Measurements from ENCODE around the gene RIN3.

The RIN3 gene

DNA sequence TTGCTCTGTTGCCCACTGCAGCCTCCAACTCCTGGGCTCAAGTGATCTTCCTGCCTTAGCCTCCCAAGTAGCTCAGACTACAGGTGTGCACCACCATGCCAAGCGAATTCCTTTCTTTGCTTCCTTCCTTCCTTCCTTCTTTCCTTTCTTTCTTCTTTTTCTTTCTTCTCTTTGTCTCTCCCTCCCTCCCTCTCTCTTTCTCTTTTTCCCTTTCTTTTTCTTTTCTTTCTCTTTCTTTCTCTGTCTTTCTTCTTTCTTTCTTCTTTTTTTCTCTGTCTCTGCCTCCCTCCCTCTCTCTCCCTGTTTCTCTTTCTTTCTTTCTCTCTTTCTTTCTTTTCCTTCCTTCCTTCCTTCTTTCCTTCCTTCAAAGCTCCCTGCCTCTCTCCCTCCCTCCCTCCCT lies 182.0 kb downstream of the RIN3 start:
- no peak for DNase-seq

DNA sequence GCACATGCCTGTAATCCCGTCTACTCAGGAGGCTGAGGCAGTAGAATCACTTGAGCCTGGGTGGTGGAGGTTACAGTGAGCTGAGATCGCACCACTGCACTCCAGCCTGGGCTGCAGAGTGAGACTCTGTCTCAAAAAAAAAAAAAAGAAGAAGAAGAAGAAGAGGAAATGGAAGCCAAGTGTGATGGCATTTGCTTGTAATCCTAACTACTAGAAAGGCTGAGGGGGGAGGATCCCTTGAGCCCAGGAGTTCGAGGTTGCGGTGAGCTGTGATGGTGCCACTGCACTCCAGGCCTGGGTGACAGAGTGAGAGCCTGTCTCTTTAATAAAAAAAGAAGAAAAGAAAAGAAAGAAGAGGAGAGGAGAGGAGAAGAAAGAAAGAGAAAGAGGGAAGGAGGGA lies 182.8 kb downstream of the RIN3 start:
- DNase-seq, result peak; percentile 92

DNA sequence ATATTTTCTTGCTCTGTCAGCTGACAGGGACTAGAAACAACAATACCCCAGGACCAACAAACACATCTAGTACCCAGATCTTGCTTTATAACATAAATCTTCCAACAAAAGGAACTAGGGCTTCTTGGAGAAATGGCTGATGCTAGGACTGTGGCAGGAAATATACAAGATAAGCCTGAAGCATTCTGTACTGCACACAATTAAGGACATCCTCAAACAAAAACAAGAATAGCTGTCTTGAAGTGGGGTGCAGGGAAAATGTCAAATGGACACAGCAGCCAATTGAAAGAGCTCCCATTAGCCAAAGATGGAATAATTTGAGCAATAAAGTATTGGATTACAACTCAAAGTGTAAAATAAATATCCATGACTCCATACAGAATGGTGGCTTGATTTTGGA lies 184.8 kb downstream of the RIN3 start:
- DNase-seq, result no peak

GRCh38 chr14:92701826-92702225 lies 188.2 kb downstream of the RIN3 start:
- no peak for DNase-seq

DNA sequence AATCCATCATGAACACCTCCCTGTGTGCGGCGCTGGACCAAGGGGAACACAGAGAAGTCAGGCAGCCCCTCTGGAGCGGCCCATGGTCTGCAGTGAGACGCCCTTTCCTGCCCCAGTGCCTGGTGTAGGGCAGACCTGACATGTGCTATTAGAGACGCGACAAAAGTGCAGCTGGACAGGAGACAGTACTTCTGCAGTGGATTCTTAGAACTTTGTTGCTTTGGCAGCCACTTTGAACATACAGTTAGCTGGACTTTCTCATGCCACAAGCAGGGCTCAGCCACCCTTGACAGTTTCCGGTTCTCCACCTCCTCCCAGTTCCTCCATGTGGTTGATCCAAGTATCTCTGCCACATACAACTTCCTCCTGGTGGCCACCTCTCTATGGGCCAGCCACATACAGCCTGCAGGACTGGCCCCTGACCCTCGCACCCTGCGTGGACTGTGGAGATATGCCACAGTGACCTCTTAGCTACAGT lies 188.9 kb downstream of the RIN3 start:
- DNase-seq, result peak; percentile 90

DNA sequence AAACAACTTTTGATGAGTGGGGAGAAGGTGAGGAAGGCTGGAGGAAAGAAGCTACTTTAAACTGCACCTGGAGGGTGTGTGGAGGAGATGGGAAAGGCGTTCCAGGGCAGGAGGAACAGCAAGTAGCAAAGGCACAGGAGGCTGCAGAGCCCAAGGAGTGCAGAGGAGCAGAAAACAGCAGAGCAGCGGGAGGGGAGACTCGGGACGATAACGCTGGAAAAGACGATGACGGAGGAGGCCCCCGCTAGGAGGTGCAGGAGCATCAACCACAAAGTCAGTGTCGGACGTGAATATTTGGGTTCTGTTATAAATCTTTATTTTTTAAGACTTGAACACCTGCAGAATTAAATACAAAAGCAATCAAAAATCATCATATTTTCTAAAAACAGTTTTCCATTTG lies 189.9 kb downstream of the RIN3 start:
- DNase-seq, result no peak

DNA sequence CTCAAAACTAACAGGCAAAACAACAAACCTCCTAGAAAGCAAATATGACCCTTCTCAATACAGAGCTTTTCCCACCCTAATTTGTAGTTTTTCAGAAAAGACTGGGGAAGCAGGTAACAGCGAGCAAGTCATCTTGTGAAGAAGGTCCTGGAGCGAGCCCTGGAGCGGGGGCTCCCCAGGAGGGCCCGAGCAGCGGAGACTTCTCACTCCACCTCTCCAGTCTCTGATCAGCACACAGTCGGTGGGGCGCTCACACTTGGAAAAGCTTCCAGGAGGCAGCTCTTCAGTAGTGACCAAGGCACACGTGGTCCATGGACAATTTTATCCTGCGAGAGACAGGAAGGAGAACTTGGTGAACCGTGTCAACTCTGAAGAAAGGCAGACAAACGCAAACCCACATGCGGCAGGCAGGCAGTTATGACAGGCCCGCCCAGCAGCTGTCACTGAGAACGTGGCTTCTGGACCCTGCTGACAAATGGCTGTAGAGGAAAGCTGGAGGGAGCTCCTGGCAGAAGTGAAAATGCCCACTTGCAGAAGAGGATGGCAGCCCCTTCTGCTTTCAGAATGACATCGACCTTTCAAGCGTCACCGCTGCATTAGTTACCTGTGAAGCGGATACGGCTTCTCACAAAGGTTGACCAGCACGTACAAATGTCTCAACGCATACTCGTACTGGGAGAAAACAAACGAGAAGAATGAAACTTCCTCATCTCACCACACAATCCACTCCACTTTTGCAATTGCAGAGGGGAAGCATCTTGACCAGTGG lies 190.6 kb downstream of the RIN3 start:
- peak; percentile 99 for DNase-seq

DNA sequence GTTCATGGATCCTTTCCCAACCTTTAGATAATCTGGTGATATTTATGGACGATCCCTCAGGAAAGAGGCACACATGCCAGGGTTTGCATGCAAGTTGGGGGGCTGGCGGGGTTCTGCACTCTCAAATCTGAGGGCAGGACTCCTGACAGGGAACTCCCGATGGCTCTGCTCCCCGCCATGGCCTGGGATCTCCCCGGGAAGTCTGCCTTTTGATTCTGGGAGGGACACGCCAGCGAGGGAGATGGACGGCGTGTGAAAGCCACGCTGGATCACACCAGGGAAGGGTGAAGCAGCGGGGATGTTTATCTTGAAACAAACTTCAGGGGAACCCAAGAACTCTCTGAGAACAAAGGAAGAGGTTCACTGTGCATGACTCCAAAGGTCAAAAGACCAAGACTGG lies 191.2 kb downstream of the RIN3 start:
- no peak for DNase-seq

DNA sequence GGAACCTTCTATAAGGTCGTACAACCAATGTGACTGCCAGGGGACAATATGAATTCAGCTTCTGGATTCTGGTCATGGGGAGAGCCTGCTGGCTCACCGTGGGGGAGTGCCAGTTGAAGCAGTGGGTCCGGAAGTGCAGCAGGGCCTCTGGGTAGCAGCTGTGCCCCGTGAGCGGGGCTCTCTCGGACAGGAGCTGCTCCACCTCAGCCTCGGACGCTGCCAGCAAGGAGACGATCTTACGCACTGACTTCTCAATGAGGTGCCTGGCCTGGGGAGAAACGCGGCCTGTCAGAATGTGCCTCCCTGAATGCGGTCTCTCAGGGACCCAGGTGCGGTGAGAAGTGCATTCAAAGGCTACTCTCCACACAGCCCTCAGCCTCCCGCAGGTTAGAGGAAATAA lies 192.8 kb downstream of the RIN3 start:
- no peak for DNase-seq

GRCh38 chr14:92709340-92710000 lies 195.9 kb downstream of the RIN3 start:
- DNase-seq, result no peak

DNA sequence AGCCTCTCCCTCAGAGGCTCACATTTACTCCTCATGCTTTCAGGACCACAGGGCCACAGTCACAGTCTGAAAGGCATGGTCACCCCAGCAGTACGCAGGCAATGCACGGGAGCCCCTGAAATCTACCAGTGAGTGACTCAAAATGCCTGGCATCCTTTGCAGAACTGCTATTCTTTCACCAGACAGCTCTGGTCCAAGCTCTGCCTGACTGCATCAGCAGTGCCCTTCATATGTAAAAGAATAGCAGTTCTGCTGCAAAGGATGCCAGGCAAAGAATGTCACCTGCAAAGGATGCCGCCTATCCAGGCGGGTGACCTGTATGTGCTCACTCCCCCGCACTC lies 196.4 kb downstream of the RIN3 start:
- DNase-seq, result no peak

- no peak for DNase-seq
These were observed 198.5 kb downstream of the RIN3 start for GRCh38 chr14:92711976-92712653.

- no peak for DNase-seq
These were observed 199.1 kb downstream of the RIN3 start for GRCh38 chr14:92712654-92713051.

DNA sequence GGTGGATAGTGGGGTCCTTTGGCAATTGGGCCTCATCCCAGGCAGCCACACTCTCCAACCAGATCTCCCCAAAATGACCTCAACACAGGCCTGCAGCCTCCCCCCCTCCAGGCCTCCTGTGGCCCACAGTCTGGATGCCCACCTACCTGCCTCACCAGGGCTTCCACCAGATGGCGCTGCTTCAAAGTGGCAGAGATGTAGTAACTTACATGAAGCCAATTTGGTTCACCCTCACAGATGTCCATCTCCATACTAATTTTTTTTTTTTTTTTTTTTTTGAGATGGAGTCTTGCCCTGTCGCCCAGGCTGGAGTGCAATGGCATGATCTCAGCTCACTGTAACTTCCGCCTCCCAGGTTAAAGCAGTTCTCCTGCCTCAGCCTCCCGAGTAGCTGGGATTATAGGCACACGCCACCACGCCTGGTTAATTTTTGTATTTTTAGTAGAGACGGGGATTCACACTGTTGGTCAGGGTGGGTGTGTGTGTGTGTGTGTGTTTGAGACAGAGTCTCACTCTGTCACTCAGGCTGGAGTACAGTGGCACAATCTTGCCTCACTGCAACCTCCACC lies 201.2 kb downstream of the RIN3 start:
- peak; percentile 51 for DNase-seq

GRCh38 chr14:92716131-92716530 lies 202.6 kb downstream of the RIN3 start:
- no peak for DNase-seq

DNA sequence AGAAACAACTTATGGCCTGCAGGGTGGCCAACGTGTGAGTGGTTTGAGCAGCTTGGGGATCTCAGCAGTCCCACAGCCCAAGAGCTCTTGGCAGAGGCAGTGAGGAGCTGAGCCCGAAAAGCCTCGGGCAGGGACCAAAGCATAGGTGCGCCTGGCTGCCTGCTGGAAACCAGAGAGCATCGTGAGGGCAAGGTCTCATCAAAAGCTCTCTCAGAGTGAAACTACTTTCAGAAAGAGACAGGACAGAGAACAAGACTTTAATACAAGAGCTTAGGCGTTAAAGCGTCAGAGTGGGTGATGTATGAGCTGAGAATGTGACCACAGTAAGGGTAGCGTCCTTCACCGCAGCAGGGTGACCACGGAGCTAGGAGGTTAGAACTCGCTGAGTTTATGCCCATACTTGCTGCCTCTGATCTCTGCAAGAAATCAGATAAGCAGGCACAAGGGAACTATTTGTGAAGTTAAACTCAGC lies 204.0 kb downstream of the RIN3 start:
- DNase-seq, result peak; percentile 7

- DNase-seq, result no peak
These were observed 205.1 kb downstream of the RIN3 start for GRCh38 chr14:92718664-92719063.

GRCh38 chr14:92719421-92719820 lies 205.8 kb downstream of the RIN3 start:
- no peak for DNase-seq

GRCh38 chr14:92719890-92720323 lies 206.3 kb downstream of the RIN3 start:
- no peak for DNase-seq

DNA sequence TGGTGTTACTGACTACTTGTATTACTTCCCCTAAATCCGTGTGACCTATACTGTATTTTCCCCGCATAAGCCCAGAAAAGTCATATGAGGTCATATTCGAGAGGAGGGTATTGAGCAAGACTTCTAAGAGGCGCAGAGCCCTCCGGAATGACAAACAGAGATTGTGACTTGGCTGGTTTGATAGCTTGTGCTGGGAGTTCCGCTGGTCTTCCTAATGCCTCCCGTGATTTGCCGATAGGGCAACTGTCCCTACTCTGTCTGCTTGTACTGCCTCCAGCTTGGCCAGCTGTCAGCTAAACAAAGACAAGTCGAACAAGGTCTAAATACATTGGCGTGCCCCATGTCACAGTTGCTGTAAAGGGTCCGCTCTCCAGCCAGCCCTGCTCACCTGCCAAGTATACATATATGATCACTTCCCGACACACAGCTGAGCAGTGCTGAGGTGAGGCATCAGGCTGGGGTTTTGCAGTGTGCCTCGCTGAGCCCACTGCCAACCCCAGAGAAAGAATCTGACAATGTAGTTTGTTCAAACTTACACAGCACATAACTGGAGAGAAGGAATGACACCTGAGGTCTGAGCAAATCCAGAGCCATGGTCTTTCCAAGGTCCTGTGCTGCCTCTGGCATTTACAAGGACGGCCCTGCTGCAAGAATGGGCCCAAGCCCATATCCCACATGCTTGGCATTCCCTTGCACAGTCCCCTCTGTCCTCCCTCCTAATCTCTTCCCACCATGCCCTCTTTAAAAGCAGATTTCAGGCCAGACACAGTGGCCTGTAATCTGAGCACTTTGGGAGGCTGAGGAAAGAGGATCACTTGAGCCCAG lies 211.1 kb downstream of the RIN3 start:
- peak; percentile 87 for DNase-seq

GRCh38 chr14:92726135-92726932 lies 212.8 kb downstream of the RIN3 start:
- peak; percentile 45 for DNase-seq

DNA sequence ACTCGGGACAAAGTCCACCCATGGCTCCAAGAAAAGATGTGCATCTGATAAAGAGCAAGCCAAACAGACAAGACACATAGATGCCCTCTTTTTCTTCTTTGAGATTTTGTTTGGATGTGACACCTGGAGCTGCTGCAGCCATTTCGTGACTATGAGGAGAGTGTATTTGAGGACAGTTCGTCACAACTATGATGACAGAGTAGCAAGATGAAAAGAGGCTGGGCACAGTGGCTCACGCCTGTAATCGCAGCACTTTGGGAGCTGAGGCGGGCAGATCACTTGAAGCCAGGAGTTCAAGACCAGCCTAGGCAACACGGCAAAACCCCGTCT lies 213.3 kb downstream of the RIN3 start:
- DNase-seq, result no peak
